HepG2 (cell line): Measurements from ENCODE around the gene HERC4. TPM values are rescaled to one million over a fixed set of nuclear protein-coding genes. Genes with fewer than 3 reads are reported as not detected.

Experiments
- ATAC-seq: fragments of 200-7000 bp; cut with Tn5 transposase; 3 replicates; pipeline ENCODE4 v1.9.1; 2020; ENCODE audit warnings: mild to moderate bottlenecking, moderate library complexity
- BruUV-seq: library from RNA; stranded (reverse); fragments of 400-500 nt; replicated peaks from 2 replicates; lab custom pipeline; 2021; lab: Mats Ljungman, UMichigan
- CTCF ChIA-PET: fragments of 300-600 bp; formaldehyde crosslinking; extraction: SDS; loops from one replicate; lab custom pipeline; 2021; ENCODE audit warnings: low total read pairs, inconsistent platforms, low intra/inter-chr PET ratio; lab: Yijun Ruan, JAX
- POLR2A ChIA-PET: fragments of 350-600 bp; sonication (Branson Sonifier 250); formaldehyde crosslinking; loops from one replicate; lab custom pipeline; 2020; ENCODE audit warnings: antibody characterized with exemption, inconsistent platforms; lab: Yijun Ruan, JAX
- DNase-seq: peaks from one replicate; pipeline ENCODE4 v3.0.0-alpha.2; 2015; ENCODE audit warnings: low spot score
- FAIRE-seq: peaks from 3 replicates; lab custom pipeline; 2011; peaks lifted over from hg19 to GRCh38; lab: Jason Lieb, UNC
- H2AFZ ChIP-seq: one replicate; pipeline ENCODE4 v1.6.1; 2011; ENCODE audit warnings: low read length, inconsistent platforms
- H3K27ac ChIP-seq: fragments of 300-600 bp; 3 replicates; pipeline ENCODE4 v1.8.0; 2011; ENCODE audit warnings: mixed run types, mild to moderate bottlenecking, mixed read lengths, low read length, inconsistent platforms; ENCODE audit not compliant: insufficient read depth; ENCODE audit errors: extremely low read length
- H3K27me3 ChIP-seq, 2 experiments: fragments of 200-600 bp in 1 of 2; 2 replicates in 1 of 2; 3 replicates in 1 of 2; pipeline versions ENCODE4 v1.6.0 to v1.8.0; 2011; ENCODE audit warnings: low read length in 2 of 2, mild to moderate bottlenecking in 2 of 2, moderate library complexity in 2 of 2, inconsistent platforms in 1 of 2; ENCODE audit not compliant: insufficient read depth in 2 of 2, control insufficient read depth in 1 of 2
- H3K36me3 ChIP-seq, 2 experiments: fragments of 200-600 bp in 1 of 2; replicated peaks in 1 of 2; 2 replicates in 1 of 2; 3 replicates in 1 of 2; pipeline versions ENCODE4 v1.5.1 to v1.8.0; 2011; ENCODE audit warnings: low read length in 2 of 2, inconsistent platforms in 1 of 2; ENCODE audit not compliant: insufficient read depth in 2 of 2, control insufficient read depth in 1 of 2
- H3K4me1 ChIP-seq: 2 replicates; pipeline ENCODE4 v1.5.1; 2012; ENCODE audit warnings: low read length, inconsistent platforms; ENCODE audit not compliant: insufficient read depth
- H3K4me2 ChIP-seq: 2 replicates; pipeline ENCODE4 v1.6.0; 2011; ENCODE audit warnings: low read depth, low read length, inconsistent platforms
- H3K4me3 ChIP-seq, 3 experiments: fragments of 200-600 bp in 1 of 3; sonication (generic), shearing (Covaris generic) in 1 of 3; replicated peaks in 1 of 3; 2 replicates each; pipeline ENCODE4 v1.5.1; 2011 to 2016; ENCODE audit warnings: low read length in 3 of 3, inconsistent platforms in 2 of 3, low read depth in 2 of 3, mild to moderate bottlenecking in 2 of 3, control low read depth in 1 of 3, mixed read lengths in 1 of 3; ENCODE audit not compliant: insufficient read depth in 1 of 3
- H3K79me2 ChIP-seq: one replicate; pipeline ENCODE4 v1.6.1; 2011; ENCODE audit warnings: low read length, inconsistent platforms; ENCODE audit not compliant: insufficient read depth
- H3K9ac ChIP-seq: 2 replicates; pipeline ENCODE4 v1.6.0; 2011; ENCODE audit warnings: mild to moderate bottlenecking, low read depth, low read length, inconsistent platforms; ENCODE audit not compliant: insufficient read depth
- H3K9me3 ChIP-seq: 2 replicates; pipeline ENCODE4 v1.5.1; 2012; ENCODE audit warnings: mild to moderate bottlenecking, low read length
- H4K20me1 ChIP-seq: 2 replicates; pipeline ENCODE4 v1.6.0; 2011; ENCODE audit warnings: inconsistent platforms, mild to moderate bottlenecking, low read length, moderate library complexity; ENCODE audit not compliant: insufficient read depth
- ARID5B ChIP-seq: IDR thresholded peaks from 2 replicates; pipeline ENCODE4 v1.4.0; 2020; ENCODE audit warnings: mild to moderate bottlenecking, missing genetic modification reagents
- KLF11 ChIP-seq: IDR thresholded peaks from 2 replicates; pipeline ENCODE4 v1.6.1; 2016; ENCODE audit warnings: missing compliant biosample characterization
- NFE2 ChIP-seq: sonication (generic); formaldehyde crosslinking; IDR thresholded peaks from 2 replicates; pipeline ENCODE4 v1.4.0; 2020; ENCODE audit warnings: missing genetic modification reagents
- NRL ChIP-seq: sonication (generic); formaldehyde crosslinking; IDR thresholded peaks from 2 replicates; pipeline ENCODE4 v1.5.0; 2020; ENCODE audit warnings: missing genetic modification reagents, mild to moderate bottlenecking, moderate library complexity, borderline replicate concordance
- POLR2G ChIP-seq: fragments of 200-400 bp; formaldehyde crosslinking; IDR thresholded peaks from 2 replicates; pipeline ENCODE4 v1.6.1; 2018; ENCODE audit warnings: mild to moderate bottlenecking, low read depth, low read length, moderate library complexity
- PRMT3 ChIP-seq: sonication (generic); formaldehyde crosslinking; IDR thresholded peaks from 2 replicates; pipeline ENCODE4 v1.8.1; 2022; ENCODE audit warnings: low read depth, mild to moderate bottlenecking, moderate library complexity, missing genetic modification reagents, borderline replicate concordance
- SRSF9 ChIP-seq: fragments of 200-400 bp; formaldehyde crosslinking; IDR thresholded peaks from 2 replicates; pipeline ENCODE4 v1.6.1; 2018; ENCODE audit warnings: borderline replicate concordance, mild to moderate bottlenecking, low read depth, low read length; ENCODE audit not compliant: insufficient read depth, poor library complexity, severe bottlenecking
- TBL1XR1 ChIP-seq: fragments of 150-350 bp; IDR thresholded peaks from 2 replicates; pipeline ENCODE4 v1.6.1; 2014; ENCODE audit warnings: borderline replicate concordance, low read length; ENCODE audit not compliant: partially characterized antibody
- THAP8 ChIP-seq: sonication (generic); formaldehyde crosslinking; IDR thresholded peaks from 2 replicates; pipeline ENCODE4 v1.5.1; 2020; ENCODE audit warnings: missing genetic modification reagents, mild to moderate bottlenecking, borderline replicate concordance
- TRIM24 ChIP-seq: sonication (generic); formaldehyde crosslinking; IDR thresholded peaks from 2 replicates; pipeline ENCODE4 v1.8.0; 2022; ENCODE audit warnings: mild to moderate bottlenecking, missing genetic modification reagents
- YY1 ChIP-seq: IDR thresholded peaks from 2 replicates; pipeline ENCODE4 v1.6.1; 2011; ENCODE audit warnings: low read length, low read depth, moderate library complexity, mild to moderate bottlenecking; ENCODE audit not compliant: insufficient read depth, insufficient replicate concordance
- ZBTB37 ChIP-seq: sonication (generic); formaldehyde crosslinking; IDR thresholded peaks from 2 replicates; pipeline ENCODE4 v1.4.0; 2020; ENCODE audit warnings: mild to moderate bottlenecking, missing genetic modification reagents
- ZNF333 ChIP-seq: sonication (generic); formaldehyde crosslinking; IDR thresholded peaks from 2 replicates; pipeline ENCODE4 v1.4.0; 2020; ENCODE audit warnings: mild to moderate bottlenecking, missing genetic modification reagents, borderline replicate concordance
- ZNF703 ChIP-seq: sonication (generic); formaldehyde crosslinking; IDR thresholded peaks from 2 replicates; pipeline ENCODE4 v1.5.1; 2020; ENCODE audit warnings: missing genetic modification reagents, mild to moderate bottlenecking, moderate library complexity, borderline replicate concordance
- WGBS: methylation state at CpG from one replicate; pipeline ENCODE4 v1.1.6; 2017; ENCODE audit warnings: low lambda C conversion rate; 5-methylcytosine and 5-hydroxymethylcytosine counted together
- in situ Hi-C: cut with HindIII; loops from 2 replicates; pipeline ENCODE4 v1.10.0; 2017; ENCODE audit warnings: low pct_unique_long_range_greater_than_20kb; ENCODE audit not compliant: extremely low pct_ligation_motif_present
- intact Hi-C: fragments of 100-400 bp; cut with micrococcal nuclease; formaldehyde crosslinking; loops from one replicate; pipeline ENCODE4 v1.10.0; 2022; ENCODE audit not compliant: unreplicated experiment
- polyA plus RNA-seq, 8 experiments: library from polyadenylated mRNA; depleted of rRNA in 3 of 8; stranded (reverse) in 7 of 8; unstranded in 1 of 8; fragments of >200 nt; fragmentation: Illumina TruSeq in 4 of 8; extraction: Trizol in 4 of 8; gene quantifications; 2 replicates each; pipeline versions ENCODE4 v1.2.1 to v1.2.3, GENCODE V29; 2011 to 2016; ENCODE audit warnings: low read depth in 4 of 8, missing spikeins in 1 of 8, mixed read lengths in 1 of 8; ENCODE audit not compliant: insufficient read depth in 1 of 8
- total RNA-seq, 5 experiments: library from RNA; depleted of rRNA; stranded (reverse); fragments of >200 nt; fragmentation: Illumina TruSeq; extraction: Trizol; gene quantifications; 2 replicates each; pipeline ENCODE4 v1.2.3, GENCODE V29; 2016; ENCODE audit warnings: low read depth in 1 of 5
- TF ChIP-seq, protein P1 (sequence below): sonication (generic); formaldehyde crosslinking; IDR thresholded peaks from 2 replicates; pipeline ENCODE4 v1.8.0; 2022; ENCODE audit warnings: mild to moderate bottlenecking, missing genetic modification reagents, moderate library complexity

HERC4 gene
- total and polyA plus RNA-seq, 2 of the 13 experiments (the other 11 are each of a cell fraction or from before 2014, with no cell fraction given), result 9.8 to 20.2 TPM

- TF ChIP-seq, protein P1, sequence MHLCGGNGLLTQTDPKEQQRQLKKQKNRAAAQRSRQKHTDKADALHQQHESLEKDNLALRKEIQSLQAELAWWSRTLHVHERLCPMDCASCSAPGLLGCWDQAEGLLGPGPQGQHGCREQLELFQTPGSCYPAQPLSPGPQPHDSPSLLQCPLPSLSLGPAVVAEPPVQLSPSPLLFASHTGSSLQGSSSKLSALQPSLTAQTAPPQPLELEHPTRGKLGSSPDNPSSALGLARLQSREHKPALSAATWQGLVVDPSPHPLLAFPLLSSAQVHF (CRISPR knock-in tag), result no peak
- TF ChIP-seq POLR2G (no peak), ARID5B (CRISPR knock-in tag) (no peak)
Observed at GRCh38 chr10:68121852-68122251, 46.8 kb upstream of the HERC4 start (continued).

GRCh38 chr10:68121020-68121743 is 46.1 kb upstream of the HERC4 start:
- ChIA-PET CTCF (no interaction called here), POLR2A (no interaction called here)
- intact Hi-C loops, result no loop called here
- TF ChIP-seq SRSF9 (no peak), TBL1XR1 (no peak), ZBTB37 (no peak), ZNF703 (CRISPR knock-in tag) (no peak), YY1 (no peak), NFE2 (CRISPR knock-in tag) (no peak), NRL (CRISPR knock-in tag) (no peak), TRIM24 (CRISPR knock-in tag) (no peak), KLF11 (CRISPR knock-in tag) (no peak), ZNF333 (CRISPR knock-in tag) (no peak), PRMT3 (CRISPR knock-in tag) (no peak), THAP8 (CRISPR knock-in tag) (no peak)

More at GRCh38 chr10:68121020-68121743, 46.1 kb upstream of the HERC4 start:
- Histone ChIP-seq H3K36me3 (no peaks in the 10 kb centered on the region), H3K27ac (no peak overlapping the region), H3K27me3 (0 out of 5 replicates have a peak, but pooled peaks cover 0 to 2% of the 10 kb centered on the region in 2 experiments), H3K9ac (no peak overlapping the region), H4K20me1 (no peaks in the 10 kb centered on the region), H3K4me1 (no peaks in the 10 kb centered on the region), H3K4me2 (no peak overlapping the region), H3K9me3 (no peaks in the 10 kb centered on the region), H3K79me2 (no peaks in the 10 kb centered on the region), H3K4me3 (no peak overlapping the region), H2AFZ (no peak overlapping the region)
- no peak for ATAC-seq
- in situ Hi-C loops, result no loop called here
- WGBS, result 43% methylated on average over 15 of the region's 15 CpGs
- DNase-seq, result no peak
- no peak for FAIRE-seq
- BruUV-seq, result no TSS peak
